ENCODE measurements around the gene RIMOC1.

Gene RIMOC1

GRCh38 chr5:41892031-41892430, 12.1 kb upstream of the RIMOC1 start:
- TF ChIP-seq, protein P1, sequence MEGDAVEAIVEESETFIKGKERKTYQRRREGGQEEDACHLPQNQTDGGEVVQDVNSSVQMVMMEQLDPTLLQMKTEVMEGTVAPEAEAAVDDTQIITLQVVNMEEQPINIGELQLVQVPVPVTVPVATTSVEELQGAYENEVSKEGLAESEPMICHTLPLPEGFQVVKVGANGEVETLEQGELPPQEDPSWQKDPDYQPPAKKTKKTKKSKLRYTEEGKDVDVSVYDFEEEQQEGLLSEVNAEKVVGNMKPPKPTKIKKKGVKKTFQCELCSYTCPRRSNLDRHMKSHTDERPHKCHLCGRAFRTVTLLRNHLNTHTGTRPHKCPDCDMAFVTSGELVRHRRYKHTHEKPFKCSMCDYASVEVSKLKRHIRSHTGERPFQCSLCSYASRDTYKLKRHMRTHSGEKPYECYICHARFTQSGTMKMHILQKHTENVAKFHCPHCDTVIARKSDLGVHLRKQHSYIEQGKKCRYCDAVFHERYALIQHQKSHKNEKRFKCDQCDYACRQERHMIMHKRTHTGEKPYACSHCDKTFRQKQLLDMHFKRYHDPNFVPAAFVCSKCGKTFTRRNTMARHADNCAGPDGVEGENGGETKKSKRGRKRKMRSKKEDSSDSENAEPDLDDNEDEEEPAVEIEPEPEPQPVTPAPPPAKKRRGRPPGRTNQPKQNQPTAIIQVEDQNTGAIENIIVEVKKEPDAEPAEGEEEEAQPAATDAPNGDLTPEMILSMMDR (IDR thresholded peaks at IDR 0.05; ENCODE audit: low read depth, low read length): no peak
- DNase-seq (ENCODE audit: extremely low read depth, low read depth): no peak

- no peak for DNase-seq (ENCODE audit: extremely low read depth, low read depth)
- TF ChIP-seq, protein P1 (IDR thresholded peaks at IDR 0.05; ENCODE audit: low read depth, low read length): no peak
Measured at GRCh38 chr5:41893074-41893851, 10.9 kb upstream of the RIMOC1 start.

DNA sequence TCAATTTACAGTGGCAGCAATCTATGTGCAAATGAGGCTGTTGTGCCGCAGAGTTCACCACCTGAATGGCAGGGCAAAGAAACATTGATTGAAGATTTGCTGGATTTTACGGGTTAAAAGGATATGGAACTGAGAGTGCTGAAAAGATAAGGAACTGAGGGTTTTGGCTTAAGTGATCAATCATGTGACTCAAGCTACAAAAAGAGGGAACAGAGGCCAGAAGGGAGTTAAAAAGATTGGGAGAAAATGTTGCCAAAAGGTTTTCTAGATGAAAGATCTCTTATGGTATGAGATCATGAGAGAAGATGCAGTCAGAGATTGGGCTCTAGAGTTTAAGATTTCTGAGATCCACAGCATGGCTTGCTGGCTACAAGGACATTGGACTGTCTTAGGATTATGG, 7.9 kb upstream of the RIMOC1 start:
- no peak for DNase-seq (ENCODE audit: extremely low read depth, low read depth)
- TF ChIP-seq, protein P1 (IDR thresholded peaks at IDR 0.05; ENCODE audit: low read depth, low read length): no peak

DNA sequence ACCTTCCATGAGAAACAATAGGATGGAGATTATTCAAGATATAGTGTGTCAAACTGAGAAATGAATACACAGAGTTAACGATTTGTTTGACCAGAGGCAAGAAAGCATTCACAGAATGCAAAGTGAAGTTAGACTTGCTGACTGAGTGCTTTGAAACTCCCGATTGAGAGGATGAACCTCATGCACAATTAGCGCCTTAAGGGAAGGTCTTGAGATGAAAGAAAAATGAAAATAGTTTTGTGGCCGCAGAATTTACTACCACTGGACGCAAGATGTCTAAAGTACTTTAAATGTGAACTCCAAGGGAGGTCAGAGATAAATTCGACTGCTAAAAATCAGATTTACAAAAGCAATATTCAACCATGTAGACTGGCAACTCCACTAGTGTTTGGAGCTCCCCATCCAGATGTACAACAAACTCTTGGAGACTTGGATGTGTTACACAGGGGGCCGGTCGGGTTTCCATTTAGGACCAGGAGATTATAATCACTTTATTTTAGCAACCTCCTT, 707 bp upstream of the RIMOC1 start:
- TF ChIP-seq, protein P1 (IDR thresholded peaks at IDR 0.05; ENCODE audit: low read depth, low read length): no peak

DNA sequence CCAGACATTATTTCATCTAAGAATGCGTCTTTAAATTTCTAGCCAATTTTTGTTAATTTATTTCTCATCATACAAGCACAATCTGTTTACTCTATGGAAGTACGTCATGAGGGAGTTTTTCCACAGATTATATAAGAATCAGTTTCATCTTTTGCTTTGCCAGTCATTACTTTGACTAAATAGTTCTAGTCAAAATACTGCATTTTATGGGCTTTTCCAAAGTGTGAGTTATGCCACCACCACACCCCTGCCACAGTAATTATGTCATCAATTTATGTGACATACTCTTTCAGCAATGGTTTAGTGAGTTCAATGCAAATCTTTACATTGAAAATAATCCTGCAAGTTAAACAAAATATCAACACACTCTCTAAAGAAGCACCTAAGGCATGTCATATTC, 2.0 kb downstream of the RIMOC1 start:
- TF ChIP-seq, protein P1 (IDR thresholded peaks at IDR 0.05; ENCODE audit: low read depth, low read length): no peak

More for the DNA sequence above, 707 bp upstream of the RIMOC1 start:
- DNase-seq (ENCODE audit: extremely low read depth, low read depth): no peak

DNA sequence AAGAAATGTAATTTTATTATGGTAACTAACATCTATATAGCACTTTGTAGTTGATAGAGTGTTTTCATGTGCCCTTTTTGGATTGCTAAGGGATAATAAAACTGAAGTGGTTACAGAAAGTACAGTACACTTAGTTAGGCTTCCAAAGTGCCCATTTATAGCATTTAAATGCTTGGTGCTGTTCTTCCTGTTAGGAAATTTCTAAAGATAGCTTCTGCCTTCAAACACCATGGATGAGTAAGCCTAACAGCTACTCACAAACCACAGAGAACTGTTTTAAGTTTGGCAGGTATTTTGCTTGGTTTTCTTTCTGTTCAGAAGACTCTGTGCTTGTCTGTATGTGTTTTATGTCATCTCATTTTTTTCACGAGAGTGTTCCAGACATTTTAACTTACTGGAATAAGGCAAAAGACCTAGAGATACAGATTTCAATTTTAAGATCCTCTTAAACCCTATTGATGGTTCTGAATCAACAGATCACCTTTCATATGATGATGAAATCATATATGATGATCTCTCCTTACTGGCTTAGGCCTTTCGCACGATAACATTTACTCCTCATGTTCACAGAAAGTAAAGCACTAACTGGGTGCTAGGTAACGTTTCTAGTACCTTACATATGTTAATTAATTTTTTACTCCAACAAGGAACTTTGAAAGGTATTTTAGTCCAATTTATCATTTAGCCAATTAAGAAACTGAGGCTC, 4.4 kb downstream of the RIMOC1 start:
- TF ChIP-seq, protein P1 (IDR thresholded peaks at IDR 0.05; ENCODE audit: low read depth, low read length): no peak
- no peak for DNase-seq (ENCODE audit: extremely low read depth, low read depth)

More for the DNA sequence above, 2.0 kb downstream of the RIMOC1 start:
- no peak for DNase-seq (ENCODE audit: extremely low read depth, low read depth)

DNA sequence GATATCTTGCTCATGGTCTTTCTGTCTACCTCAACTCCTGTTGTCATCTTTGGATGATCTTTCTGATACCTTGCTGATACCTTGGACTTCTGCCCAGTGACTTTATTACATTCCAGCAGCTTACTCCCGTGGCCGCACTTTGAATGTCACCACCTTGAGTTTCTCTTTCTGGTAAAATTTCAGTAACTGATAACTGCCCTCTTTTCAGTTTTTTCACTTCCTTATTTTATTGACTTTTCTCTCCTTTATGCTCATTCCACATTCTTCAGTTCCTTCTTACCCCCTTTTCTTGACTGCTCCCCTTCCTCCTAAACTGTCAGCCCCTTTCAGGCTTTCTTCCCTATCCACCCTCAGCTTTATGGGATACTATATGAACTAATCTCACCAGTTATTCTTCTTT, 14.0 kb downstream of the RIMOC1 start:
- TF ChIP-seq, protein P1 (IDR thresholded peaks at IDR 0.05; ENCODE audit: low read depth, low read length): no peak
- DNase-seq (ENCODE audit: extremely low read depth, low read depth): no peak
